GM11168 (cell line): ENCODE results near the gene EPN1.
"Not testable (repeated sequence)": the region's sequence is repeated elsewhere in the genome, so short reads cannot be mapped to it uniquely, and the experiment has no call there.

Experiments used
- in situ Hi-C: fragments of 300-500 bp; cut with MboI; formaldehyde crosslinking; loops from one replicate; pipeline ENCODE4 v1.12.0; 2022; ENCODE audit warnings: low sequenced_read_pairs; ENCODE audit not compliant: unreplicated experiment

Gene EPN1

DNA sequence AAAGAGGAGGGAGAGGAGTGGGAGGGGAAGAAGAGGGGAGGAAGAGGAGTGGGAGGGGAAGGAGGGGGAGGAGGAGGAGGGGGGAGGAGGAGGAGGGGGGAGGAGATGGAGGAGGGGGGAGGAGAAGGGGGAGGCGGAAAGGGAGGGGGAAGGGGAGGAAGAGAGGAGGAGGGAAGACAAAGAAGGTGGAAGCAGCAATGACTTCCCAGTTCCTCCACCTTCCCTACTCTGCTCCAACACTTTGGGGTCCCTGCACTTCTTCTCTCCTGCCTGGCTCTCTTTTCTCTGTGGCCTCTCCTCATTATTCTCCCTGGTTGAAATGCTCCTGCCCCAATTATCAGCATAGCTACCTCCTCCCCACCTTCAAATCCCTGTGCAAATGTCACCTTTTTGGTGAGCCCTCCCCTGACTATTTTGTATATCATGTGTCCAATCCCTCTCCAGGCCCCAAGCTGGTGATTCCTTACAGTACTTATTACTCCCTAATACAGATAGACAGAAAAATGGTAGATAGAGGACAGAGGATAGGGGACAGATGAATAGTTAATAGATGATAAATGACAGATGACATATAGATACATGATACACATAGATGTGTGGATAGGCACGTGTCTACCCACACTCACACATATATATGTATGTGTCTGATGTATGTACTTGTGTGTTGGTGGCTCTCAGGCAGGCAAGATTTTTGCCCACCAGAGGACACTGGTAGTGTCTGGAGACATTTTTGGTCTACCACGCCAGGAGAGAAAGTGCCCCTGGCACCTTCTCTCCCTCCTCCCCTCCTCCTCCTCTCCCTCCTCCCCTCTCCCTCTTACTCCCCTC is 38.0 kb downstream of the EPN1 start:
- in situ Hi-C loops: no loop called here

GRCh38 chr19:55716531-55716930 is 41.5 kb downstream of the EPN1 start:
- in situ Hi-C loops: no loop called here

- in situ Hi-C loops: no loop called here
These were observed 42.2 kb downstream of the EPN1 start for GRCh38 chr19:55717251-55717650.

DNA sequence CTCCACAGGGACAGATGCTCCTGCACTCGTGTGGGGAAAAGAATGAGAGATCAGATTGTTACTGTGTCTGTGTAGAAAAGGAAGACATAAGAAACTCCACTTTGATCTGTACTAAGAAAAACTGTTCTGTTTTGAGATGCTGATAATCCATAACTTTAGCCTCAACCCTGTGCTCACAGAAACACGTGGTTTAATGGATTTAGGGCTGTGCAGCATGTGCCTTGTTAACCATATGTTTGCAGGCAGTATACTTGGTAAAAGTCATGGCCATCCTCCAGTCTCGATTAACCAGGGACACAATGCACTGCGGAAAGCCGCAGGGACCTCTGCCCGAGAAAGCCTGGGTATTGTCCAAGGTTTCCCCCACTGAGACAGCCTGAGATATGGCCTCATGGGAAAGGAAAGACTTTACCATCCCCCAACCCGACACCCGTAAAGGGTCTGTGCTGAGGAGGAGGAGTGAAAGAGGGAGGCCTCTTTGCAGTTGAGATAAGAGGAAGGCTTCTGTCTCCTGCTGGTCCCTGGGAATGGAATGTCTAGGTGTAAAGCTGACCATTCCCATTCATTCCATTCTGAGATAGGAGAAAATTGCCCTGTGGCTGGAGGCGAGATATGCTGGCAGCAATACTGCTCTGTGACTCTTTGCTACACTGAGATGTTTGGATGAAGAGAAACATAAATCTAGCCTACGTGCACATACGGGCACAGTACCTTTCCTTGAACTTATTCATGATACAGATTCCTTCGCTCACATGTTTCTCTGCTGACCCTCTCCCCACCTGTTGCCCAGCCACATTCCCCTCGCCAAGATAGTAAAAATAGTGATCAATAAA is 43.1 kb downstream of the EPN1 start:
- in situ Hi-C loops: not testable (repeated sequence)

GRCh38 chr19:55720214-55720746 is 45.3 kb downstream of the EPN1 start:
- in situ Hi-C loops: no loop called here

DNA sequence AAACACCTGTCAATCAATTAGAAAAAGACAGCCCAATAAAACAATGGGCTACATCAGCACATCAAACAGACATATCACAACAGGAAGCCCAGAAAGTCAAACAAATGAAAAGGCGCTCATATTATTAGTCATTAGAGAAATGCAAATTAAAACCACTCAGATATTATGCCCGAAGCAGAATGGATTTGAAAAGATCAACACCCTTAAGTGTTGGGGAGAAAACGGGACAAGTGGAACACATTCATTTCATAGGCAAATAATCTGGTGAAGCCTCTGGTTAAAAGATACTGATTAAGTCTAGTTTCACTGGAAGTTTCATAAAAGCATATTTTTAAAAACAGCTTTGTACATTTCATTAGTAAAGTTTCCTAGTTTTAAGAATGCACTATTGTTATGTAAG is 45.8 kb downstream of the EPN1 start:
- in situ Hi-C loops: no loop called here

DNA sequence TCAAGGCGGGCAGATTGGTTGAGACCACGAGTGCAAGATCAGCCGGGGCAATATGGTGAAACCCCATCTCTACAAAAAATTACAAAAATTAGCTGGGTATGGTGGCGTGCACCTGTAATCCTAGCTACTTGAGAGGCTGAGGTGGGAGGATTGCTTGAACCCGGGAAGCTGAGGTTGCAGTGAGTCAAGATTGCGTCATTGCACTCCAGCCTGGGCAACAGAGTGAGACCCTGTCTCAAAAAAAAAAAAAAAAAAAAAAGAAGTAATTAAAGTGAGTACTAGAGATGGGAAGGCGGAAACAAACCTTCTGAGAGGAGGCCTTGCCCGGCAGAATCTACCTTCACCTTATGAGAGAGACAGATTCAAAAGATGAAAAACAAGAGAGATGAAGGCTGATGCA is 48.5 kb downstream of the EPN1 start:
- in situ Hi-C loops: no loop called here

DNA sequence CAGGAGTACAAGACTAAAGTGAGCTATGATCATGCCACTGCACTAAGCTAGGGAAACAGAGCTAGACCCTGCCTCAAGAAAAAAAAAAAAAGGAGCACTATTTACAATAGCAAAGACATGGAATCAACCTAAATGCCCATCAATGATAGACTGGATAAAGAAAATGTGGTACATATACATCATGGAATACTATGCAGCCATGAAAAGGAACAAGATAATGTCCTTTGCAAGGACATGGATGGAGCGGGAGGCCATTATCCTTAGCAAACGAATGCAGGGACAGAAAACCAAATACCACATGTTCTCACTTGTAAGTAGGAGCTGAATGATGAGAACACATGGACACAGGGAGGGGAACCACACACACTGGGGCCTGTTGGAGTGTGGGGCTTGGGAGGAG is 55.4 kb downstream of the EPN1 start:
- in situ Hi-C loops: not testable (repeated sequence)

DNA sequence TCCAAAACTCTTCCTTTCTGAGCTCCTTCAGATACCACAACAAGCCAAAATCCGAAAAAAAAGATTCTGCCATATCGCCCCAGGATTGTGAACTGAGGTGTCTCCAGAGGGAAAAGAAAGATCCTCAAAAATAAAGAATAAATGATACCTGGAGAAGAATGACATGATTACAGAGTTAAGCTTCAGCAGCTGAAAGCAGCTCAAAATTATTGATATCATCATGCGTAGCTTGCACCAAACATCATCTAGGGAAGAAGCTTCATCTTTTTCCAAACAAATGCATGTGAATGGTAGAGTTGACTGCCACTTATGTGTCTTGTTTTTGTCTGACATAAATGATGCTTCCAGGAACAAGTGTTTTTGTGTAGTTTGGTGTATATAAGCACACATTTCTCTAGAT is 63.3 kb downstream of the EPN1 start, which contains the start of gene NLRP9:
TSS of gene NLRP9 (minus strand) at position 101 of the 400 bp plus-strand sequence. CDS start at position 73, 28 bp downstream.
- in situ Hi-C loops: no loop called here

- in situ Hi-C loops: no loop called here
These were observed 75.7 kb downstream of the EPN1 start for GRCh38 chr19:55750715-55751114.

GRCh38 chr19:55753401-55753800 is 78.4 kb downstream of the EPN1 start:
- in situ Hi-C loops: no loop called here

DNA sequence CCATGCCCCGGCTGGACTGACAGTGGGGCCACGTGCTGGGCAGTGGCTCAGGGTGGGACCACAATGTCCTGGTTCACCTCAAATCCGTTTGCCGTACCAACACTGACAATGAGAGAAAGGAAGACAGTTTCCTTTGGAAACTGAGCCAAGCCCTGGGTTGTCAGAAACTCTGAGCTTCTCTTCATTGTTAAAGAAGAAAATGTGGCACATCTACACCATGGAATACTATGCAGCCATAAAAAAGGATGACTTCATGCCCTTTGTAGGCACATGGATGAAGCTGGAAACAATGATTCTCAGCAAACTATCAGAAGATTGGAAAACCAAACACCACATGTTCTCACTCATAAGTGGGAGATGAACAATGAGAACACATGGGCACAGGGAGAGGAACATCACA is 81.8 kb downstream of the EPN1 start:
- in situ Hi-C loops: not testable (repeated sequence)

DNA sequence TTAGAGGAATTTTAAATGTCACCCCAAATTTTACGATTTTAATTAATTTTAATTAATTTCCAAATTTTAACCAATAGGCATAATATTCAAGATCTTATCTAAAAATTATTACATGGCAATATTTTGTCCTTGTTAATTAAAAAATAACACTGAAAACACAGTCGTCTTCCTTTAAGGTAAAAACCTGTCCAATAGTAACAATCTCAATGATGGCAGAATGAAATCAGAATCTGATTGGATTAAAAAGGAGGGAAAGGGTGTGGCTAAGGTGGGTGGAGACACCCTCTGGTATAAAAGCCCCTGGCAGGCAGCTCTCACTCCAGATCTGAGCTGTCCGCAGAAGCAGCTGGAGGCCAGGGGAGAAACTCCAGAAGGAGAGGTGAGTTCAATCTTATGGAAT is 83.8 kb downstream of the EPN1 start, which contains the start of gene RFPL4A:
TSS of gene RFPL4A (plus strand) at position 301 of the 400 bp plus-strand sequence. CDS start 2,704 bp downstream, outside the sequence.
- in situ Hi-C loops: not testable (repeated sequence)
